Neural progenitor cell (in vitro differentiated cells): ENCODE measurements around the gene CYFIP1.

Source experiments
- CTCF ChIP-seq: fragments of 200-600 bp; sonication (generic); IDR thresholded peaks from 2 replicates; pipeline ENCODE4 v1.5.1; 2017; ENCODE audit warnings: antibody characterized with exemption, mild to moderate bottlenecking
- EZH2 ChIP-seq: fragments of 200-600 bp; sonication (generic); IDR thresholded peaks from 2 replicates; pipeline ENCODE4 v1.6.1; 2017; ENCODE audit warnings: antibody characterized with exemption, mild to moderate bottlenecking, moderate library complexity
- EZH2phosphoT487 ChIP-seq: fragments of 200-600 bp; sonication (generic); IDR thresholded peaks from 2 replicates; pipeline ENCODE4 v1.6.1; 2017; ENCODE audit warnings: antibody characterized with exemption

DNA sequence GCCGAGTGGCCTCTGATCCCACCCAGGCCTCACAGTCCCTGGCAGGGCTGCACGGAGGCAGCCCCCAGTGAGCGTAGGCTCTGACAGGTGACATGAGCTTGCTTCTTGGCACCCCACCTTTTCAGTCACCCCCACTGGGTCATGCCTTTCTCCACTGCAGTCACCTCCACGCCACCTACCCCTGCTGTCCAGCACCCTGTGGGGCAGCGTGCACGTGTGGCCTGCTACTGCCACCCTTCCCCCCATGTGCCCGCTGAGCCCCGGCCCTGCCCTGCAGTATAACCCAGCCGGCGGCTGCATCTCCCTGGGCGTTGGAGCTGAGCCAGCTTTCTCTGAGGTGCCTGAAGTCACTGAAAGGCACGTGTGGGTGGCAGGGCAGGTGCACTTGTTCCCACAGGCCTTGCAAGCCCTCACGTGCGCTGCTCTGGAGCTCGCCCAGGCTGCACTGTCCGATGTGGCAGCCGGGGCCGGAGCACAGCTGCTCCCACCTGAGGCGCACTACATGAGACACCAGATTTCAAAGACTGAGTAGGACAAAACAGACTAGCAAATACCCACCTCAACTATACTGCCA is 76.1 kb downstream of the CYFIP1 start:
- TF ChIP-seq CTCF: no peak
- no peak for TF ChIP-seq EZH2phosphoT487
- no peak for TF ChIP-seq EZH2
